ENCODE measurements around the gene FAM227B.

DNA sequence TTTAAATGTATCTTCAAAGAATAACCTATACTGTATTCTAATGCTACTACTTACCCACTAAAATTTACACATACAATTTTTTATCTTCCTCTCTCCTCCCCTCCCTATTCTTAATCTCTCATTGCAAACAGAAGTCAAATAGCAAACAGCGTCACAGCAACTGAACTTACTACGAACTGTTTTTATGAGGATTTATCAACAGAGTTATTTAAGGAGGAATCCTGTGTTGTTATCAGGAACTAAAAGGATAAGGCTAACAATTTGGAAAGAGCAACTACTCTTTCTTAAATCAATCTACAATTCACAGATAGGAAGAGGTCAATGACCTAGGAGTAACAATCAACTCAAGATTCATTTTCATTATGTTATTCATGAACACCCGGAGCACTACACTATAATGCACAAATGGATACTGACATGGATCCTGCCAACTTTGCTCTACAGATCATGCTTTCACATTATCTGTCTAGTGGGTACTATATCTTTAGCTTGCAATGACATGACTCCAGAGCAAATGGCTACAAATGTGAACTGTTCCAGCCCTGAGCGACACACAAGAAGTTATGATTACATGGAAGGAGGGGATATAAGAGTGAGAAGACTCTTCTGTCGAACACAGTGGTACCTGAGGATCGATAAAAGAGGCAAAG, 196.6 kb downstream of the FAM227B start:
- TF ChIP-seq, protein P1, sequence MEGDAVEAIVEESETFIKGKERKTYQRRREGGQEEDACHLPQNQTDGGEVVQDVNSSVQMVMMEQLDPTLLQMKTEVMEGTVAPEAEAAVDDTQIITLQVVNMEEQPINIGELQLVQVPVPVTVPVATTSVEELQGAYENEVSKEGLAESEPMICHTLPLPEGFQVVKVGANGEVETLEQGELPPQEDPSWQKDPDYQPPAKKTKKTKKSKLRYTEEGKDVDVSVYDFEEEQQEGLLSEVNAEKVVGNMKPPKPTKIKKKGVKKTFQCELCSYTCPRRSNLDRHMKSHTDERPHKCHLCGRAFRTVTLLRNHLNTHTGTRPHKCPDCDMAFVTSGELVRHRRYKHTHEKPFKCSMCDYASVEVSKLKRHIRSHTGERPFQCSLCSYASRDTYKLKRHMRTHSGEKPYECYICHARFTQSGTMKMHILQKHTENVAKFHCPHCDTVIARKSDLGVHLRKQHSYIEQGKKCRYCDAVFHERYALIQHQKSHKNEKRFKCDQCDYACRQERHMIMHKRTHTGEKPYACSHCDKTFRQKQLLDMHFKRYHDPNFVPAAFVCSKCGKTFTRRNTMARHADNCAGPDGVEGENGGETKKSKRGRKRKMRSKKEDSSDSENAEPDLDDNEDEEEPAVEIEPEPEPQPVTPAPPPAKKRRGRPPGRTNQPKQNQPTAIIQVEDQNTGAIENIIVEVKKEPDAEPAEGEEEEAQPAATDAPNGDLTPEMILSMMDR (conservative IDR thresholded peaks at IDR 0.05 in 1 of 2, IDR thresholded peaks at IDR 0.05 in 1 of 2; ENCODE audit: extremely low read depth in 1 of 2, insufficient read depth in 1 of 2, low read depth in 1 of 2, low read length in 2 of 2), result no peak
- no peak for TF ChIP-seq EZH2 (IDR thresholded peaks at IDR 0.05; ENCODE audit: borderline replicate concordance, low read length)

Measured in mammary epithelial cell (primary cell).